PC-9 (cell line): ENCODE measurements around the gene MISP. TPM values are rescaled to one million over a fixed set of nuclear protein-coding genes. Genes with fewer than 3 reads are reported as not detected.

Experiments used
- BruUV-seq: library from RNA; stranded (reverse); fragments of 400-500 nt; replicated peaks from 2 replicates; lab custom pipeline; 2021; lab: Mats Ljungman, UMichigan
- CTCF ChIA-PET: fragments of 300-600 bp; sonication (Branson Sonifier 250); formaldehyde crosslinking; loops from one replicate; lab custom pipeline; 2022; ENCODE audit warnings: antibody characterized with exemption; lab: Charles Lee
- POLR2A ChIA-PET: fragments of 300-600 bp; sonication (Branson Sonifier 250); formaldehyde crosslinking; loops from one replicate; lab custom pipeline; 2022; ENCODE audit warnings: antibody characterized with exemption; ENCODE audit not compliant: unreplicated experiment; lab: Charles Lee
- DNase-seq, 2 experiments: peaks; one replicate each; pipeline versions ENCODE4 v3.0.0 to v3.0.0-alpha.2; 2015 to 2022; ENCODE audit warnings: mixed read lengths in 1 of 2
- H2AFZ ChIP-seq: fragments of 200-600 bp; sonication (generic); 2 replicates; pipeline ENCODE4 v1.8.1; 2017; ENCODE audit warnings: antibody characterized with exemption
- H3F3A ChIP-seq: fragments of 200-600 bp; sonication (generic); 2 replicates; pipeline ENCODE4 v1.8.1; 2017; ENCODE audit warnings: antibody characterized with exemption, mild to moderate bottlenecking, low read depth; ENCODE audit not compliant: insufficient read depth
- H3K27ac ChIP-seq: fragments of 200-600 bp; sonication (generic); 2 replicates; pipeline ENCODE4 v1.6.1; 2016; ENCODE audit warnings: mixed run types
- H3K27me3 ChIP-seq: fragments of 200-600 bp; sonication (generic); 2 replicates; pipeline ENCODE4 v1.6.1; 2016; ENCODE audit warnings: low read depth, mixed run types; ENCODE audit not compliant: insufficient read depth
- H3K36me3 ChIP-seq: fragments of 200-600 bp; sonication (generic); 2 replicates; pipeline ENCODE4 v1.6.1; 2016; ENCODE audit warnings: low read depth, mixed run types
- H3K4me1 ChIP-seq: fragments of 200-600 bp; sonication (generic); replicated peaks from 2 replicates; pipeline ENCODE4 v1.6.1; 2016; ENCODE audit warnings: mixed run types; ENCODE audit not compliant: insufficient read depth
- H3K4me2 ChIP-seq: fragments of 200-600 bp; sonication (generic); 2 replicates; pipeline ENCODE4 v1.6.1; 2017; ENCODE audit warnings: mixed run types
- H3K4me3 ChIP-seq: fragments of 200-600 bp; sonication (generic); 2 replicates; pipeline ENCODE4 v1.6.1; 2016; ENCODE audit warnings: mixed run types
- H3K79me2 ChIP-seq: fragments of 200-600 bp; sonication (generic); 2 replicates; pipeline ENCODE4 v1.6.1; 2017; ENCODE audit warnings: low read depth, mixed run types
- H3K9me2 ChIP-seq: fragments of 200-600 bp; sonication (generic); 2 replicates; pipeline ENCODE4 v1.8.1; 2017; ENCODE audit warnings: mild to moderate bottlenecking; ENCODE audit not compliant: insufficient read depth
- H3K9me3 ChIP-seq: fragments of 200-600 bp; sonication (generic); 2 replicates; pipeline ENCODE4 v1.8.1; 2016; ENCODE audit warnings: low read depth; ENCODE audit not compliant: insufficient read depth
- H4K20me1 ChIP-seq: fragments of 200-600 bp; sonication (generic); 2 replicates; pipeline ENCODE4 v1.8.1; 2017; ENCODE audit not compliant: insufficient read depth
- EZH2 ChIP-seq: fragments of 200-600 bp; sonication (generic); IDR thresholded peaks from 2 replicates; pipeline ENCODE4 v1.8.0; 2017; ENCODE audit warnings: antibody characterized with exemption, low read depth
- intact Hi-C: fragments of 100-400 bp; cut with micrococcal nuclease; formaldehyde crosslinking; loops from one replicate; pipeline ENCODE4 v1.10.0; 2022; ENCODE audit not compliant: unreplicated experiment
- total RNA-seq: library from RNA; stranded (reverse); gene quantifications from 2 replicates; pipeline ENCODE4 v1.2.3, GENCODE V29; 2021
- TF ChIP-seq, protein P1 (sequence below): fragments of 200-600 bp; sonication (generic); conservative IDR thresholded peaks from 2 replicates; pipeline ENCODE4 v1.6.1; 2017; ENCODE audit warnings: mixed run types, antibody characterized with exemption, mild to moderate bottlenecking, moderate library complexity

Gene MISP
- total RNA-seq, 1 experiment from 2014 or later = 91.6 TPM

DNA sequence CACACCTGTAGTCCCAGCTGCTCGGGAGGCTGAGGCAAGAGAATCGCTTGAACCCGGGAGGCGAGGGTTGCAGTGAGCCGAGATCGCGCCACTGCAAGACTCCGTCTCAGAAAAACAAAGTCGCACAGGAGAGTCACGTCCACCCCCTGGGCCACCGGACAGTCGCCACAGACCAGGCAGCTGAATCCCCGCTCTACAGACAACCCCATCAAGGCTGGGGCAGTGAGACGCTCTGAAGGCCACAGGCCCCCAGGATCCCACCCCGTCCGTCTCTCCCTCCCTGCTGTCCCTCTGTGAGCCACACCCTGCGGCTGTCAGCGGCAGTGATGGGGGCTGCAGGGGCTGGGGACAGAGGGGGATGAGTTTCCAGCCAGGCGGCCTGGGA is 30.9 kb downstream of the MISP start:
- no peaks in the 10 kb centered on the region for H4K20me1 ChIP-seq
- peak overlapping the region; percentile 68; the same call in 1 of the 2 replicates for H3K4me3 ChIP-seq
- intact Hi-C loops = loop anchor here (1.0 to 2.0 kb wide), 2 partner anchors 15 to 29 kb away; partner anchors contain the start of gene PTBP1
- ChIA-PET CTCF (no interaction called here), POLR2A (no interaction called here)
- H3K27me3 ChIP-seq = no peaks in the 10 kb centered on the region
- TF ChIP-seq EZH2 = no peak
- H3K79me2 ChIP-seq = peaks cover 23% of the 10 kb centered on the region
- no peaks in the 10 kb centered on the region for H3K36me3 ChIP-seq
- no TSS peak for BruUV-seq
- peak overlapping the region; percentile 91 for H3K4me2 ChIP-seq
- H2AFZ ChIP-seq = no peak overlapping the region
- no peaks in the 10 kb centered on the region for H3K9me2 ChIP-seq
- no peak for DNase-seq
- peaks cover 37% of the 10 kb centered on the region for H3K4me1 ChIP-seq
- no peaks in the 10 kb centered on the region for H3K9me3 ChIP-seq
- peak overlapping the region; percentile 70 for H3K27ac ChIP-seq
- peaks cover 33% of the 10 kb centered on the region for H3F3A ChIP-seq

DNA sequence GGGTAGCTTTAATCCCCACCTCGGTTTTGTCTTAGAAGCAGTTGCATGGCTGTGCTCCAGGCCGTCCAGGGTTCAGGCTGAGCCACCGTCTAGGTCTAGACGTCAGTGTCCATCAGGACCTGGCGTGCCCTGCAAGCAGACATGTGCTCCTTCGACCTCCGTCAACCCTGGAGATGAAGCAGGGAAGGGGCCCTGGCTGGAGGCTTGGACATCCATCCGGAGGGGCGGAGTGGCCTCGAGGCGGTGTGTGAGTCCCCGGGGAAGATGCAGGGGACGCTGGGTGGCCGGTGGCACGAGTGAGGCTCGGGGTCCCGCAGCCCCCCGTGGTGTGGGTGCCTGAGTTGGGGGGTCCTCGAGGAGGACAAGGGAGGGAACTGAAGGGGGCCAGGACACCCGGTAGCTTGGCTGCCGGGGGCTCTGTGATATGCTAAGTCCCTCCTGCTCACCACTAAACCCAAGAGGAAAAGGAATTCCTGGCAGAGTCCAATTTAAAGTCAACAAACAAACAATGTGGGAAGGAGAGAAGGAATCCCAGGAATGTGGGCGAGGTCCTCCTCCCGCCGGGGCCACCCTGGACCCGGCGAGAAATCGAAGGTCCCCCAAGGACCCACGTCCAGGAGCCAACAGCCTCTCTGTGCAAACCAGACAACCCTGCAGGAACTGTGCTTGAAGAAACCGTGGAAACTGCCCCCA is 31.4 kb downstream of the MISP start:
- Histone ChIP-seq H3K9me2 (no peaks in the 10 kb centered on the region), H3K9me3 (no peaks in the 10 kb centered on the region), H3K4me1 (peaks cover 37% of the 10 kb centered on the region), H2AFZ (peak overlapping the region; percentile 71), H3K4me2 (peak overlapping the region; percentile 91), H4K20me1 (no peaks in the 10 kb centered on the region), H3K36me3 (no peaks in the 10 kb centered on the region), H3K79me2 (peaks cover 23% of the 10 kb centered on the region), H3K27me3 (no peaks in the 10 kb centered on the region), H3F3A (peaks cover 33% of the 10 kb centered on the region), H3K27ac (peak overlapping the region; percentile 70), H3K4me3 (peak overlapping the region; percentile 68)
- peak; percentile 74 to 79 for DNase-seq
- intact Hi-C loops = loop anchor here (1.0 to 2.0 kb wide), 2 partner anchors 14 to 30 kb away; partner anchors contain the start of gene PTBP1
- no peak for TF ChIP-seq EZH2
- TF ChIP-seq, protein P1, sequence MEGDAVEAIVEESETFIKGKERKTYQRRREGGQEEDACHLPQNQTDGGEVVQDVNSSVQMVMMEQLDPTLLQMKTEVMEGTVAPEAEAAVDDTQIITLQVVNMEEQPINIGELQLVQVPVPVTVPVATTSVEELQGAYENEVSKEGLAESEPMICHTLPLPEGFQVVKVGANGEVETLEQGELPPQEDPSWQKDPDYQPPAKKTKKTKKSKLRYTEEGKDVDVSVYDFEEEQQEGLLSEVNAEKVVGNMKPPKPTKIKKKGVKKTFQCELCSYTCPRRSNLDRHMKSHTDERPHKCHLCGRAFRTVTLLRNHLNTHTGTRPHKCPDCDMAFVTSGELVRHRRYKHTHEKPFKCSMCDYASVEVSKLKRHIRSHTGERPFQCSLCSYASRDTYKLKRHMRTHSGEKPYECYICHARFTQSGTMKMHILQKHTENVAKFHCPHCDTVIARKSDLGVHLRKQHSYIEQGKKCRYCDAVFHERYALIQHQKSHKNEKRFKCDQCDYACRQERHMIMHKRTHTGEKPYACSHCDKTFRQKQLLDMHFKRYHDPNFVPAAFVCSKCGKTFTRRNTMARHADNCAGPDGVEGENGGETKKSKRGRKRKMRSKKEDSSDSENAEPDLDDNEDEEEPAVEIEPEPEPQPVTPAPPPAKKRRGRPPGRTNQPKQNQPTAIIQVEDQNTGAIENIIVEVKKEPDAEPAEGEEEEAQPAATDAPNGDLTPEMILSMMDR = no peak
- BruUV-seq = TSS peak; percentile 72
- ChIA-PET CTCF (no interaction called here), POLR2A (interaction anchor here (0.7 kb wide), 1 partner anchor 29 kb away, joined by 13 read pairs; no protein-coding TSS in a partner anchor)

DNA sequence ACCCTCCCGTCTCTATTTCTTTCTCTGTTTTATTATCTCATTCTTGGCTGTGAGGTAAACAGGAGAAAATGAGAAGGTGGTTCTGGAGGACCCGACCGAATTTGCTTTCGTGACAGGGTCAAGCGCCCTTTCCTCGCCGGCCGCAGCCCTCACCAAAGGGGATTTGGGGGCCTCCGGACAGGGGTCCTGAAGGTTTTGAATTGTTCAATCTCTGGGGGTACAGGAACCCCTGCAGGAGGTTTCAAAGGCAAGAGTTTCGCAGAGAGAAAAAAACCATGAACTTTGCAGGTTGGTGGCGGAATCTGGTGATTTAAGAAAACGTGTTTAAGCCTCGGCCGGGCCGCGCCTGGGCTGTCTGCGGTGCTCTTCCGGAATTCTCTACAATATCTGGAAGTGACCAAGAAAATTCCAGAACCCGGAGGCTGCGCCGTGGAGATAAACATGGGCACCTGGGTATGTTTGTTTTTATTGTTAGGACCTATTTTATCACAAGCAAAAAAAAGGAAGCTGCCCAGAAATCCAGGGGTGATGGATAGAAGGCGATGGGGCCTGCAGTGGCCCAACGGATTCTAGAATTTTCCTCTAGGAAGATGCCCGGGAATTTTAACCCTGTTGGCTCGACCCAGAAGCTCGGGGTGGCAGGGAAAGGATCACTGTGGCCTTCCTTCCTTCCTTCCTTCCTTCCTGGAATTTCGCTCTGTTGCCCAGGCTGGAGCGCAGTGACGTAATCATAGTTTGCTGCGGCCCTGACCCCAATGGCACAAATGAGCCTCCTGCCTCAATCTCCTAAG is 32.2 kb downstream of the MISP start:
- H3K9me3 ChIP-seq = no peaks in the 10 kb centered on the region
- intact Hi-C loops = loop anchor here (1.0 to 2.0 kb wide), 2 partner anchors 14 to 31 kb away; partner anchors contain the start of gene PTBP1
- H3K36me3 ChIP-seq = no peaks in the 10 kb centered on the region
- H3K27ac ChIP-seq = peak overlapping the region; percentile 70
- no peaks in the 10 kb centered on the region for H3K9me2 ChIP-seq
- BruUV-seq = TSS peak; percentile 88
- H3K4me2 ChIP-seq = peak overlapping the region; percentile 91
- no peak for DNase-seq
- peaks cover 33% of the 10 kb centered on the region for H3F3A ChIP-seq
- H3K4me3 ChIP-seq = peak overlapping the region; percentile 68
- ChIA-PET CTCF (no interaction called here), POLR2A (interaction anchor here (0.5 to 0.7 kb wide), 3 partner anchors 30 to 197 kb away, joined by 3 to 13 read pairs (median 4); no protein-coding TSS in a partner anchor)
- H3K4me1 ChIP-seq = peaks cover 37% of the 10 kb centered on the region
- H2AFZ ChIP-seq = peak overlapping the region; percentile 71
- no peaks in the 10 kb centered on the region for H3K27me3 ChIP-seq
- no peaks in the 10 kb centered on the region for H4K20me1 ChIP-seq
- TF ChIP-seq, protein P1 = no peak
- H3K79me2 ChIP-seq = peaks cover 23% of the 10 kb centered on the region
